ENCODE data around the gene FYB1.

GRCh38 chr5:39178861-39179260 lies 40.5 kb downstream of the FYB1 start:
- no peak for TF ChIP-seq CTCF (IDR thresholded peaks at IDR 0.05)
- no peak for TF ChIP-seq POLR2A (IDR thresholded peaks at IDR 0.05)

Measured in lower leg skin (tissue), 3 donors.